Measurements from ENCODE around the gene TNPO2. TPM values are rescaled to one million over a fixed set of nuclear protein-coding genes. Genes with fewer than 3 reads are reported as not detected.
A peak's percentile ranks its signal among the peaks of the same experiment; 100 is the strongest.

The TNPO2 gene
- total RNA-seq, 4 donors from 2014 or later: 56.1 to 120 (median 77.6) TPM

DNA sequence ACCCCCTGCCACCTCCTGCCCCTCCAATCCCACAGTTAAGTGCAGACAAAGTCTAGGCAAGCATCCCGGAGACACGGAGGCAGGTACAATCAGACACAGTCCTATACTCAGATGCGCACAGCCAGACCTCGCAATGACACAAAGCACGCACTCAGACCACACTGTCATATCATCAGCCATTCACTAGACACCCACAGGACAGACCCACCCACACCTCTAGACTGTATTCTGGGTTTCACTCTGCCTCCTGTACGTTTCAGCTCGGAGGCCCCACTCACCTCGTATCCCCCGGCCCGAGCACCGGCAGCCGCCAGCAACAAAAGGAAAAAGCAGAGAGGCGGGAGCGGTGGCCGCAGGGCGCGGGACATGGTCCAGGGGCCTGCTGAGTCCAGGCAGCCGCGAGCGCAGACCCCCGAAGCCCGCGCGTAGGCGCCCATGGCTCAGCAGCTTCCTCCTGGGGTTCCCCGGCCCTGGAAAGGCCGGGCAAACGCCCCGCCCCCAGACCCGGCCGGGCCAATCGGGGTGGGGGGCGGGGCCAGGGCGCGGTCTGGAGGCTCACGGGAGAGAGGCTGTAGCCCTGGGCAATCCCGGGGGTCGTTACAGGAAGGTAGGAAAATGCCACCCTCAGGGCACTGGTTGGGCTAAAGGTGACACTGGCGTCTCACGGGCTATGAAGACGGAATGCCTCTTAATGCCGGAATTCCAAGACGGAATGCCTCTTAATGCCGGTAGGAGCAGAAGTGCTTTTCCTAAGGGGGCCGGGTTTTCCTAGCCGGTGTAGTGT is 57.3 kb downstream of the TNPO2 start, which contains the start of the genes MAN2B1 and WDR83:
MAN2B1 (minus strand) TSS at position 478 of the 784 bp plus-strand sequence; CDS start at position 437, 41 bp downstream.
WDR83 (plus strand) TSS at position 543 of the 784 bp plus-strand sequence. CDS start 2,984 bp downstream, outside the sequence.
- H3K4me1 ChIP-seq: peaks cover 0 to 58% (median 33%) of the 10 kb centered on the region in 4 donors

DNA sequence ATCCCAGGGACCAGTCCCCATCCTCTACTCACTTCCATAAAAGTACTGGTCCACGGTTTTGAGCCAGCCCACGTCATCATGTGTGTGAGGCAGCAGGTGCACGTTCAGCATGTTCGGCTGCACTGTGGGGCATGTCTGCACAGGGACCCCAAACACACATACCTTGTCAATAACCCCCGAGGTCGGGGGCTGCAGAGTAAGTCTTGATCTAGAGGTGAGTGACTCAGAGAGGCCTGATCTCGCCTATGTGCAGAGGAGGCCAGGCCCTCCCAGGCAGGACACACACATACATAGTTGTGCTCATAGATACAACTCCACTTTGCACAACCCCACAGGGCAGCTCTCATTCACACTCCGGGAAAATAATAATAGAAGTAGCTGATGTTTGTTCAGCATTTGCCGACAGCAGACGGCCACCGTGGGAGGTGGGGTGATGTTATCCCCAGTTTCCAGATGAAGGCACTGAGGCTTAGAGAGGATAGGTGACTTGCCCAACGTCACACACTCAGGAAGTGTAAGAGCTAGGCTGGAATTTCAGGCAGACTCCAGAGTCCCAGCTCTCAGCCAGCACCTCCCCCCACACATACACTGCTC is 58.0 kb downstream of the TNPO2 start:
- peak overlapping the region in 3 of 4 donors; percentile 80 to 91 (median 80) for H3K27ac ChIP-seq
- DNase-seq (ENCODE audit: low spot score in 2 of 2): no peak
- no peaks in the 10 kb centered on the region for H3K9me3 ChIP-seq
- H3K36me3 ChIP-seq: peaks cover 0 to 47% (median 22%) of the 10 kb centered on the region in 3 donors
- no peaks in the 10 kb centered on the region for H3K27me3 ChIP-seq
- WGBS, 2 donors: 47 to 50% methylated on average over 11 to 12 of the region's 12 CpGs
- no peak for TF ChIP-seq POLR2A (IDR thresholded peaks at IDR 0.05)
- no peak for TF ChIP-seq EP300 (IDR thresholded peaks at IDR 0.05)
- TF ChIP-seq, protein P1, sequence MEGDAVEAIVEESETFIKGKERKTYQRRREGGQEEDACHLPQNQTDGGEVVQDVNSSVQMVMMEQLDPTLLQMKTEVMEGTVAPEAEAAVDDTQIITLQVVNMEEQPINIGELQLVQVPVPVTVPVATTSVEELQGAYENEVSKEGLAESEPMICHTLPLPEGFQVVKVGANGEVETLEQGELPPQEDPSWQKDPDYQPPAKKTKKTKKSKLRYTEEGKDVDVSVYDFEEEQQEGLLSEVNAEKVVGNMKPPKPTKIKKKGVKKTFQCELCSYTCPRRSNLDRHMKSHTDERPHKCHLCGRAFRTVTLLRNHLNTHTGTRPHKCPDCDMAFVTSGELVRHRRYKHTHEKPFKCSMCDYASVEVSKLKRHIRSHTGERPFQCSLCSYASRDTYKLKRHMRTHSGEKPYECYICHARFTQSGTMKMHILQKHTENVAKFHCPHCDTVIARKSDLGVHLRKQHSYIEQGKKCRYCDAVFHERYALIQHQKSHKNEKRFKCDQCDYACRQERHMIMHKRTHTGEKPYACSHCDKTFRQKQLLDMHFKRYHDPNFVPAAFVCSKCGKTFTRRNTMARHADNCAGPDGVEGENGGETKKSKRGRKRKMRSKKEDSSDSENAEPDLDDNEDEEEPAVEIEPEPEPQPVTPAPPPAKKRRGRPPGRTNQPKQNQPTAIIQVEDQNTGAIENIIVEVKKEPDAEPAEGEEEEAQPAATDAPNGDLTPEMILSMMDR (IDR thresholded peaks at IDR 0.05): no peak
- peaks cover 0 to 53% (median 31%) of the 10 kb centered on the region in 4 donors for H3K4me1 ChIP-seq
- H3K4me3 ChIP-seq: peak overlapping the region; percentile 83 to 95 (median 87)

More for the DNA sequence above, 57.3 kb downstream of the TNPO2 start, which contains the start of the genes MAN2B1 and WDR83:
- TF ChIP-seq POLR2A (IDR thresholded peaks at IDR 0.05): peak in 1 of 2 donors; percentile 38
- TF ChIP-seq EP300 (IDR thresholded peaks at IDR 0.05): peak in 1 of 2 donors; percentile 20
- TF ChIP-seq, protein P1 (IDR thresholded peaks at IDR 0.05): no peak
- no peaks in the 10 kb centered on the region for H3K9me3 ChIP-seq
- peak within 1 kb of the TSS; percentile 83 to 95 (median 87) for H3K4me3 ChIP-seq
- H3K27ac ChIP-seq: peak within 1 kb of the TSS; percentile 58 to 91 (median 80)
- H3K36me3 ChIP-seq: peaks cover 0 to 43% (median 15%) of the 10 kb centered on the region in 3 donors
- 1% methylated on average over 26 to 45 of the region's 46 CpGs for WGBS, 2 donors
- H3K27me3 ChIP-seq: no peaks in the 10 kb centered on the region
- peak; percentile 64 to 67 for DNase-seq (ENCODE audit: low spot score in 2 of 2)

DNA sequence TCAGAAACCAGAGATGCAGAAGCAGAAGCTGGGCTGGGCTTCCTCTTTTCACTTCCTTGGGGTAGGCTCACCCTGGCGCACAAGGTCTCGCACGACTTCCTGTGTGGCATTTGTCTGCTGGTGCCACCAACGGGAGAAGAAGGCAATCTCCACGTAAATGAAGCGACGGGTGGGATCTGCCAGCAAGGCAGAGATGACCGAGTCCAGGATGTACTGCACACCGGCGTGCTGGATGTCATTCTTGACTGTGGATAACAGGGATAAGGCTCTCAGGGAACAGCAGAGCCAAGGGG is 58.5 kb downstream of the TNPO2 start:
- TF ChIP-seq EP300 (IDR thresholded peaks at IDR 0.05) (no peak), POLR2A (IDR thresholded peaks at IDR 0.05) (no peak)
- TF ChIP-seq, protein P1 (IDR thresholded peaks at IDR 0.05): no peak
- Histone ChIP-seq H3K27ac (peak overlapping the region in 2 of 4 donors; percentile 80 to 91), H3K9me3 (no peaks in the 10 kb centered on the region), H3K4me1 (peaks cover 0 to 48% (median 26%) of the 10 kb centered on the region in 4 donors), H3K27me3 (no peaks in the 10 kb centered on the region), H3K4me3 (peak overlapping the region in 2 of 4 donors; percentile 83 to 95), H3K36me3 (peaks cover 0 to 53% (median 23%) of the 10 kb centered on the region in 3 donors)
- WGBS, 2 donors: 89 to 92% methylated on average over 10 of the region's 10 CpGs
- peak in 1 of 2 donors; percentile 25 for DNase-seq (ENCODE audit: low spot score in 2 of 2)

DNA sequence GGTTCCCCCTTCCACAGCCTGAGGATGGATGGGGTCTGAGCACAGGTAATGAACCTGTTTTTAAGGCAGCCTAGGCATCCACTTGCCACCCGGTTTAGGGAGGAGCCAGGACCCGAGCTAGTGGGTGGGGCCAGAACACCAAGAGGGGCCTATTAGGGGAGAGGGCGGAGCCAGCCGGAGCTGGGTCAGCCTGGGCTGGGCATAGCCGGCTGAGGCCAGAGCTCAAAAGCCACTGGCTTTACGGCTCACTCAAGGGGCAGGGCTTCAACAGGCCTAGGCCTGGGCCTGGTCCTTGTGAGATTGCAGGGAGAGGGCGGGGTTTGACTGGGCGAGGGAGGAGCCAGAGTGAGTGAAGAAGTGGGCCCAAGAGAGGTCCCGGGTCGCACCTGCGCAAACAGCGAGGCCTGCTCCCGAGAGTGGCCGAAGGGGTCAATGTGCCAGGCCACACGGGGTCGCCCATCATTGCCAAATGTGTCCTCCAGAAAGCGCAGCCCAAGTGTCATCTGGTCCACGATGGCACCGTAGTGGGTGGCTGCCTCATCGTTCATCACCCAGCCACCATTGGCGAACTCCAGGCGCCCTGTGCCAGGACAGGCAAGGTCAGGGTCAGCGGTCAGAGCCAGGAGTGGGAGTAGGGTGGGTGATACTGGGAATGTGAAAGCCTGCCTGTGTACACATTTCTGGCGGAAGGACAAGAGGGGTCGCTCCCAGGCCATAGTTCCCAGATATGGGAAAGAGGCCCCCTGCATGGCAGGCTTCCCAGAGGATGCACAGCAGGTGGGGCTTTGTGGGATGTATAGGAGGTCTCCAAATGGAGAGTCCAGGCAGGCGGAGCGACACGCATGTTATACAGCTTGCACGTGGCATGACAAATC is 59.1 kb downstream of the TNPO2 start:
- Histone ChIP-seq H3K4me3 (no peak overlapping the region), H3K4me1 (peaks cover 0 to 44% (median 24%) of the 10 kb centered on the region in 4 donors), H3K27me3 (no peaks in the 10 kb centered on the region), H3K27ac (no peak overlapping the region), H3K36me3 (peaks cover 0 to 58% (median 23%) of the 10 kb centered on the region in 3 donors), H3K9me3 (no peaks in the 10 kb centered on the region)
- no peak for DNase-seq (ENCODE audit: low spot score in 2 of 2)
- 73 to 85% methylated on average over 25 to 29 of the region's 29 CpGs for WGBS, 2 donors
- TF ChIP-seq, protein P1 (IDR thresholded peaks at IDR 0.05): no peak
- TF ChIP-seq EP300 (IDR thresholded peaks at IDR 0.05) (no peak), POLR2A (IDR thresholded peaks at IDR 0.05) (no peak)

All from tibial nerve (tissue), 4 donors.